B cell (primary cell): Measurements from ENCODE around the gene C5. TPM values are rescaled to one million over a fixed set of nuclear protein-coding genes. Genes with fewer than 3 reads are reported as not detected.
A peak's percentile ranks its signal among the peaks of the same experiment; 100 is the strongest.

Experiments
- ATAC-seq: fragments of 200-7000 bp; cut with Tn5 transposase; one replicate; pipeline ENCODE4 v1.10.0; 2021; ENCODE audit warnings: low read depth, mild to moderate bottlenecking, moderate number of reproducible peaks, moderate library complexity
- CTCF ChIA-PET: fragments of 350-600 bp; sonication (Branson Sonifier 250); formaldehyde crosslinking; loops from one replicate; lab custom pipeline; 2021; ENCODE audit warnings: antibody characterized with exemption, inconsistent platforms; lab: Charles Lee
- POLR2A ChIA-PET: fragments of 350-600 bp; sonication (Branson Sonifier 250); formaldehyde crosslinking; loops from one replicate; lab custom pipeline; 2021; ENCODE audit warnings: antibody characterized with exemption; lab: Charles Lee
- DNase-seq: peaks from one replicate; pipeline ENCODE4 v3.0.0; 2013
- H2AFZ ChIP-seq: 2 replicates; pipeline ENCODE4 v1.6.1; 2012; ENCODE audit warnings: mild to moderate bottlenecking, low read depth, low read length; ENCODE audit not compliant: insufficient read depth, poor library complexity, severe bottlenecking
- H3K27ac ChIP-seq, 2 donors: 1 replicate in 1 of 2; 2 replicates in 1 of 2; pipeline ENCODE4 v1.5.1; 2012 to 2013; ENCODE audit warnings: low read length in 2 of 2, mild to moderate bottlenecking in 2 of 2, moderate library complexity in 1 of 2
- H3K27me3 ChIP-seq, 4 experiments: fragments of 200-600 bp in 1 of 4; sonication (generic) in 1 of 4; replicated peaks in 1 of 4; 1 replicate in 2 of 4; 2 replicates in 2 of 4; pipeline versions ENCODE4 v1.6.1 to v1.7.0; 2013 to 2016; ENCODE audit warnings: low read length in 3 of 4, mild to moderate bottlenecking in 2 of 4, mixed read lengths in 1 of 4, moderate library complexity in 1 of 4; ENCODE audit not compliant: insufficient read depth in 4 of 4, control insufficient read depth in 3 of 4; ENCODE audit errors: control extremely low read depth in 1 of 4
- H3K36me3 ChIP-seq, 2 experiments: replicated peaks in 1 of 2; 1 replicate in 1 of 2; 2 replicates in 1 of 2; pipeline versions ENCODE4 v1.6.1 to v1.7.1; 2013; ENCODE audit warnings: low read length in 1 of 2; ENCODE audit not compliant: insufficient read depth in 2 of 2, control insufficient read depth in 1 of 2; ENCODE audit errors: control extremely low read depth in 1 of 2, extremely low read depth in 1 of 2
- H3K4me1 ChIP-seq, 2 donors: fragments of 200-600 bp in 1 of 2; sonication (generic) in 1 of 2; 1 replicate in 1 of 2; 2 replicates in 1 of 2; pipeline versions ENCODE4 v1.5.1 to v1.6.1; 2013 to 2017; ENCODE audit warnings: low read length in 2 of 2; ENCODE audit not compliant: control insufficient read depth in 2 of 2, insufficient read depth in 2 of 2
- H3K4me2 ChIP-seq: replicated peaks from 2 replicates; pipeline ENCODE3; 2012; ENCODE audit warnings: mild to moderate bottlenecking, low read depth, low read length; ENCODE audit not compliant: poor library complexity, severe bottlenecking
- H3K4me3 ChIP-seq, 5 experiments: fragments of 200-600 bp in 1 of 5; sonication (generic) in 1 of 5; 1 replicate in 3 of 5; 2 replicates in 2 of 5; pipeline versions ENCODE4 v1.5.1 to v1.7.0; 2011 to 2016; ENCODE audit warnings: low read length in 4 of 5, mild to moderate bottlenecking in 4 of 5, low read depth in 2 of 5, control low read depth in 1 of 5, moderate library complexity in 1 of 5; ENCODE audit not compliant: insufficient read depth in 1 of 5; ENCODE audit errors: control extremely low read depth in 1 of 5, extremely low read depth in 1 of 5
- H3K79me2 ChIP-seq: fragments of 200-600 bp; sonication (generic); one replicate; pipeline ENCODE4 v1.6.0; 2016; ENCODE audit warnings: low read length; ENCODE audit not compliant: control insufficient read depth, insufficient read depth
- H3K9ac ChIP-seq: fragments of 200-600 bp; sonication (generic); 2 replicates; pipeline ENCODE4 v1.6.1; 2017; ENCODE audit warnings: mild to moderate bottlenecking, low read length, moderate library complexity
- H3K9me3 ChIP-seq, 3 donors: one replicate each; pipeline versions ENCODE4 v1.6.1 to v1.7.1; 2013; ENCODE audit warnings: low read length in 2 of 3; ENCODE audit not compliant: control insufficient read depth in 2 of 3, insufficient read depth in 1 of 3; ENCODE audit errors: control extremely low read depth in 1 of 3
- H4K20me1 ChIP-seq: 2 replicates; pipeline ENCODE4 v1.6.0; 2012; ENCODE audit warnings: mild to moderate bottlenecking, low read length; ENCODE audit not compliant: insufficient read depth, control insufficient read depth, poor library complexity, severe bottlenecking
- H3K27ac Mint-ChIP-seq: one replicate; pipeline ENCODE4 v1.8.0; 2021; ENCODE audit warnings: mixed read lengths
- H3K27me3 Mint-ChIP-seq: one replicate; pipeline ENCODE4 v1.8.0; 2021; ENCODE audit warnings: mixed read lengths
- H3K4me1 Mint-ChIP-seq: one replicate; pipeline ENCODE4 v1.8.0; 2021; ENCODE audit warnings: mixed read lengths
- H3K4me3 Mint-ChIP-seq: one replicate; pipeline ENCODE4 v1.8.0; 2021; ENCODE audit warnings: mixed read lengths
- H3K9me3 Mint-ChIP-seq: one replicate; pipeline ENCODE4 v1.8.0; 2022; ENCODE audit warnings: mixed read lengths; ENCODE audit not compliant: insufficient read depth
- EZH2 ChIP-seq: IDR thresholded peaks from 2 replicates; pipeline ENCODE4 v1.6.1; 2012; ENCODE audit warnings: borderline replicate concordance, low read depth, mild to moderate bottlenecking, moderate library complexity, low read length; ENCODE audit not compliant: insufficient read depth, poor library complexity, severe bottlenecking
- WGBS: methylation state at CpG from one replicate; pipeline ENCODE4 v1.1.5; 2013; ENCODE audit warnings: missing lambda C conversion rate; ENCODE audit not compliant: insufficient coverage; 5-methylcytosine and 5-hydroxymethylcytosine counted together
- intact Hi-C: fragments of 100-400 bp; cut with micrococcal nuclease; formaldehyde crosslinking; loops from one replicate; pipeline ENCODE4 v1.10.0; 2022
- polyA plus RNA-seq: library from polyadenylated mRNA; depleted of rRNA; stranded (reverse); fragments of >200 nt; gene quantifications from 2 replicates; pipeline ENCODE4 v1.2.3, GENCODE V29; 2012
- total RNA-seq, 2 donors: library from RNA; stranded (reverse); fragments of 120-200 nt in 1 of 2; gene quantifications; 1 replicate in 1 of 2; 2 replicates in 1 of 2; pipeline versions ENCODE4 v1.2.3 to v1.2.4, GENCODE V29; 2013 to 2022
- TF ChIP-seq, protein P1 (sequence below): fragments of 200-600 bp; IDR thresholded peaks from one replicate; pipeline ENCODE4 v1.8.0; 2022; ENCODE audit warnings: antibody characterized with exemption, mild to moderate bottlenecking

The C5 gene
- total and polyA plus RNA-seq, 2 donors (not counting 1 experiment from before 2014, with no cell fraction given): 2.7 to 10.4 TPM

DNA sequence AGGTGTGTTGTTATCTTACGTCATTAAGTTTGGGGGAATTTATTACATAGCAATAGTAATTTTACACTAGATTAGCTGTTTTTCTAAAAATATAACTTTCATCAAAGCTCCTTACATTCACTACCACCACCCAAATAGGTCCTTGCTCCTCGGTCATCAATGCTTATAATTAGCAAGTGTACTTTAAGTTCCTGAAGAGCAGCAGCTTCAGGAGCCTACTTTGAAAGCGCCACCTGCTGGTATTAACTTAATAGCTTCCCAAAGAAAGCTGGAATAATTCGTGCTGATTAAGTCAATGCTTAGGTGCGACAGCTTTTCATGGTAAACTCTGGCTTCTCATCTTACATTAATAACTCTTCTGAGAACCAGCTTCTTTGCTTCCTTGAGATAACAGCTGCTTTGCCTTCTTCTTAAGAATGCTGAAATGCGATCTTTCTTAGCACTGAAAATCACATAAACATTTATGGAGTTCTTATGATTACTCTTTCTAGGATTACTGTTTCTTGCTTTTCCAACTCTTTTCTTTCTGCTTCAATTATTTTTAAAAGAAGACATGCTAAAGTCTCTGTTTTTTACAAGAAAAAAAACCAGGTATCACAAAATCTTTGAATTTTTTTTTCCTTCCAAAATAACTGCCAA, 10.0 kb upstream of the C5 start:
- Histone ChIP-seq H3K36me3 (no peaks in the 10 kb centered on the region), H3K4me2 (peak overlapping the region; percentile 13), H3K4me1 (peaks cover 0 to 7% of the 10 kb centered on the region in 2 donors), H3K4me3 (no peak overlapping the region), H2AFZ (peak overlapping the region; percentile 5), H4K20me1 (no peaks in the 10 kb centered on the region), H3K27me3 (no peaks in the 10 kb centered on the region), H3K27ac (no peak overlapping the region), H3K9ac (no peak overlapping the region), H3K79me2 (no peaks in the 10 kb centered on the region), H3K9me3 (peaks cover 0 to 7% (median 5%) of the 10 kb centered on the region in 3 donors)
- TF ChIP-seq, protein P1, sequence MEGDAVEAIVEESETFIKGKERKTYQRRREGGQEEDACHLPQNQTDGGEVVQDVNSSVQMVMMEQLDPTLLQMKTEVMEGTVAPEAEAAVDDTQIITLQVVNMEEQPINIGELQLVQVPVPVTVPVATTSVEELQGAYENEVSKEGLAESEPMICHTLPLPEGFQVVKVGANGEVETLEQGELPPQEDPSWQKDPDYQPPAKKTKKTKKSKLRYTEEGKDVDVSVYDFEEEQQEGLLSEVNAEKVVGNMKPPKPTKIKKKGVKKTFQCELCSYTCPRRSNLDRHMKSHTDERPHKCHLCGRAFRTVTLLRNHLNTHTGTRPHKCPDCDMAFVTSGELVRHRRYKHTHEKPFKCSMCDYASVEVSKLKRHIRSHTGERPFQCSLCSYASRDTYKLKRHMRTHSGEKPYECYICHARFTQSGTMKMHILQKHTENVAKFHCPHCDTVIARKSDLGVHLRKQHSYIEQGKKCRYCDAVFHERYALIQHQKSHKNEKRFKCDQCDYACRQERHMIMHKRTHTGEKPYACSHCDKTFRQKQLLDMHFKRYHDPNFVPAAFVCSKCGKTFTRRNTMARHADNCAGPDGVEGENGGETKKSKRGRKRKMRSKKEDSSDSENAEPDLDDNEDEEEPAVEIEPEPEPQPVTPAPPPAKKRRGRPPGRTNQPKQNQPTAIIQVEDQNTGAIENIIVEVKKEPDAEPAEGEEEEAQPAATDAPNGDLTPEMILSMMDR: peak; percentile 81
- no peak for TF ChIP-seq EZH2
- ATAC-seq (peak; percentile 51), DNase-seq (peak; percentile 76)
- peaks cover 6% of the 10 kb centered on the region for H3K4me1 Mint-ChIP-seq
- H3K27me3 Mint-ChIP-seq: no peaks in the 10 kb centered on the region
- H3K27ac Mint-ChIP-seq: no peak overlapping the region
- peaks cover 3% of the 10 kb centered on the region for H3K9me3 Mint-ChIP-seq
- 26% methylated on average over 3 of the region's 6 CpGs for WGBS
- no peak overlapping the region for H3K4me3 Mint-ChIP-seq
- CTCF ChIA-PET: interaction anchor here (0.6 to 6.3 kb wide), 58 partner anchors 8 to 440 kb away, joined by 3 to 173 read pairs (median 4); partner anchors contain the start of genes C5, CNTRL, FBXW2 and RAB14
- intact Hi-C loops: loop anchor here (1.0 kb wide), 2 partner anchors 79 to 304 kb away; no protein-coding TSS in a partner anchor
- POLR2A ChIA-PET: interaction anchor here (0.6 kb wide), 1 partner anchor 350 kb away, joined by 7 read pairs; no protein-coding TSS in a partner anchor

DNA sequence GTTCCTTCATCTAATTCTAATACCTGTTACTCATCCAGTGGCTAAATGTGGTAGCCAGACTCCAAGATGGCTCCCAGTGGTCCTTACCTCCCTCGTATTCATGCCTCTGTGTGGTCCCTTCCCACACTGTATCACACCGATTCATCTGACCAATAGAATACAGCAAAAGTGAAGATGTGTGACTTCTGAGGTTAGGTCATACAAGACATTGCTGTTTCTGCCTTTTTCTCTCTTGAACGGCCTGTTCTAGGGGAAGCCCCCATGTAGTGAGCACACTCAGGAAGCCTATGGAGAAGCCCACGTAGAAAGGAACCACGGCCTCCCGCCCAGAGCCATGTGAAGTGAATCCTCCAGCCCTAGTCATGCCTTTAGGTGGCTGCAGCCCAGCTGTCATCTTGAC, 9.4 kb upstream of the C5 start:
- Mint-ChIP-seq H3K27me3 (no peaks in the 10 kb centered on the region), H3K27ac (no peak overlapping the region), H3K9me3 (peaks cover 3% of the 10 kb centered on the region), H3K4me3 (no peak overlapping the region), H3K4me1 (peaks cover 6% of the 10 kb centered on the region)
- H4K20me1 ChIP-seq: no peaks in the 10 kb centered on the region
- ChIA-PET POLR2A (no interaction called here), CTCF (interaction anchor here (0.7 to 6.3 kb wide), 55 partner anchors 9 to 440 kb away, joined by 3 to 173 read pairs (median 4); partner anchors contain the start of genes C5, CNTRL, FBXW2 and RAB14)
- H3K9me3 ChIP-seq: peaks cover 0 to 7% (median 5%) of the 10 kb centered on the region in 3 donors
- H3K27me3 ChIP-seq: no peaks in the 10 kb centered on the region
- WGBS: 61% methylated on average over 3 of the region's 6 CpGs
- no peak for TF ChIP-seq EZH2
- TF ChIP-seq, protein P1: no peak
- DNase-seq: no peak
- no peaks in the 10 kb centered on the region for H3K79me2 ChIP-seq
- no peak overlapping the region for H3K4me2 ChIP-seq
- peaks cover 0 to 7% of the 10 kb centered on the region in 2 donors for H3K4me1 ChIP-seq
- H3K36me3 ChIP-seq: no peaks in the 10 kb centered on the region
- ATAC-seq: no peak
- intact Hi-C loops: no loop called here
- H3K27ac ChIP-seq: no peak overlapping the region
- no peak overlapping the region for H3K4me3 ChIP-seq
- H2AFZ ChIP-seq: no peak overlapping the region
- no peak overlapping the region for H3K9ac ChIP-seq
